A549 (cell line): ENCODE results near the gene NPW. TPM values are rescaled to one million over a fixed set of nuclear protein-coding genes. Genes with fewer than 3 reads are reported as not detected.

Experiments
- ATAC-seq, 2 experiments: fragments of 200-7000 bp in 1 of 2; fragments of >200 bp in 1 of 2; cut with Nextera tagmentation in 1 of 2; cut with Tn5 transposase in 1 of 2; 3 replicates each; pipeline versions ENCODE4 v1.8.0 to v1.9.1; 2018 to 2020; ENCODE audit warnings: mild to moderate bottlenecking in 1 of 2, moderate library complexity in 1 of 2
- CTCF ChIA-PET: fragments of 300-600 bp; sonication (Branson Sonifier 250); formaldehyde crosslinking; extraction: SDS; loops from one replicate; lab custom pipeline; 2021; ENCODE audit warnings: antibody characterized with exemption, inconsistent platforms; lab: Yijun Ruan, JAX
- POLR2A ChIA-PET: fragments of 350-600 bp; formaldehyde crosslinking; extraction: SDS; loops from one replicate; lab custom pipeline; 2021; ENCODE audit warnings: antibody characterized with exemption, inconsistent platforms; lab: Yijun Ruan, JAX
- DNase-seq, 2 experiments: peaks; one replicate each; pipeline versions ENCODE4 v3.0.0 to v3.0.0-alpha.2; 2011 to 2016; ENCODE audit warnings: low read depth in 1 of 2, low spot score in 1 of 2
- FAIRE-seq: peaks from 2 replicates; lab custom pipeline; 2011; peaks lifted over from hg19 to GRCh38; lab: Jason Lieb, UNC
- H3K27ac ChIP-seq, 2 experiments: fragments of >200 bp; sonication (Bioruptor Twin); formaldehyde crosslinking; 3 replicates each; pipeline ENCODE4 v1.5.1; 2016 to 2017
- H3K4me1 ChIP-seq: fragments of >200 bp; sonication (Bioruptor Twin); formaldehyde crosslinking; 3 replicates; pipeline ENCODE4 v1.6.1; 2016
- H3K4me2 ChIP-seq: fragments of >200 bp; sonication (Bioruptor Twin); formaldehyde crosslinking; 3 replicates; pipeline ENCODE4 v1.6.1; 2016
- H3K4me3 ChIP-seq: fragments of >200 bp; sonication (Bioruptor Twin); formaldehyde crosslinking; 3 replicates; pipeline ENCODE4 v1.5.1; 2016
- H3K9me3 ChIP-seq: fragments of >200 bp; sonication (Bioruptor Twin); formaldehyde crosslinking; 3 replicates; pipeline ENCODE4 v1.6.1; 2016
- BHLHE40 ChIP-seq: IDR thresholded peaks from 2 replicates; pipeline ENCODE4 v1.6.1; 2012; ENCODE audit warnings: low read depth, low read length, inconsistent platforms
- CHD4 ChIP-seq: fragments of 200-600 bp; sonication (generic); IDR thresholded peaks from 2 replicates; pipeline ENCODE4 v1.6.1; 2016; ENCODE audit warnings: antibody characterized with exemption, mild to moderate bottlenecking, borderline replicate concordance
- EP300 ChIP-seq, 2 experiments: fragments of >200 bp; sonication (Bioruptor Twin); formaldehyde crosslinking; IDR thresholded peaks; 2 replicates in 1 of 2; 3 replicates in 1 of 2; pipeline ENCODE4 v1.6.1; 2016 to 2017
- FOSL2 ChIP-seq, 2 experiments: fragments of 450-650 bp in 1 of 2; fragments of >200 bp in 1 of 2; sonication (Bioruptor Twin) in 1 of 2; formaldehyde crosslinking; IDR thresholded peaks; 2 replicates each; pipeline versions ENCODE4 v1.5.0 to v1.6.1; 2016 to 2020; ENCODE audit warnings: mild to moderate bottlenecking in 1 of 2, moderate library complexity in 1 of 2
- FOXS1 ChIP-seq: fragments of 250-450 bp; sonication (Bioruptor Pico); IDR thresholded peaks from 2 replicates; pipeline ENCODE4 v1.5.0; 2020; ENCODE audit warnings: mild to moderate bottlenecking, moderate library complexity
- HDAC2 ChIP-seq: fragments of 200-600 bp; sonication (generic); IDR thresholded peaks from 2 replicates; pipeline ENCODE4 v1.6.1; 2016
- HOXA7 ChIP-seq: fragments of 250-450 bp; sonication (Bioruptor Pico); IDR thresholded peaks from 2 replicates; pipeline ENCODE4 v1.5.0; 2020; ENCODE audit warnings: mild to moderate bottlenecking, moderate library complexity
- JUN ChIP-seq, 2 experiments: fragments of >200 bp; sonication (Bioruptor Twin); formaldehyde crosslinking; IDR thresholded peaks; 2 replicates in 1 of 2; 3 replicates in 1 of 2; pipeline ENCODE4 v1.6.1; 2016 to 2017
- MYC ChIP-seq: IDR thresholded peaks from 2 replicates; pipeline ENCODE4 v1.6.1; 2012; ENCODE audit warnings: mild to moderate bottlenecking, inconsistent platforms, low read length, improper control_type of control experiment, borderline replicate concordance
- NR3C1 ChIP-seq: fragments of >200 bp; sonication (Bioruptor Twin); formaldehyde crosslinking; IDR thresholded peaks from 3 replicates; pipeline ENCODE4 v1.6.1; 2017
- PHF8 ChIP-seq: fragments of 200-600 bp; sonication (generic); IDR thresholded peaks from 2 replicates; pipeline ENCODE4 v1.6.1; 2016; ENCODE audit warnings: low read depth, mild to moderate bottlenecking, antibody characterized with exemption, moderate library complexity, borderline replicate concordance
- POLR2A ChIP-seq: IDR thresholded peaks from 2 replicates; pipeline ENCODE4 v1.6.1; 2012; ENCODE audit warnings: mild to moderate bottlenecking, low read length
- RAD21 ChIP-seq, 2 experiments: fragments of >200 bp in 1 of 2; sonication (Bioruptor Twin) in 1 of 2; formaldehyde crosslinking in 1 of 2; IDR thresholded peaks in 1 of 2; conservative IDR thresholded peaks in 1 of 2; 2 replicates in 1 of 2; 3 replicates in 1 of 2; pipeline ENCODE4 v1.6.1; 2012 to 2018; ENCODE audit warnings: inconsistent platforms in 1 of 2
- RNF2 ChIP-seq: fragments of 200-600 bp; sonication (generic); IDR thresholded peaks from 2 replicates; pipeline ENCODE4 v1.6.1; 2016; ENCODE audit warnings: low read depth, mild to moderate bottlenecking, antibody characterized with exemption, moderate library complexity, borderline replicate concordance
- SMC3 ChIP-seq: fragments of >200 bp; sonication (Bioruptor Twin); formaldehyde crosslinking; IDR thresholded peaks from 3 replicates; pipeline ENCODE4 v1.6.1; 2018; ENCODE audit warnings: inconsistent platforms
- SREBF2 ChIP-seq: fragments of 450-650 bp; IDR thresholded peaks from 2 replicates; pipeline ENCODE4 v1.6.1; 2014; ENCODE audit warnings: mild to moderate bottlenecking, moderate library complexity
- ZC3H11A ChIP-seq: fragments of 450-650 bp; IDR thresholded peaks from 2 replicates; pipeline ENCODE4 v1.6.1; 2014; ENCODE audit warnings: antibody characterized with exemption, mild to moderate bottlenecking
- ZFP36 ChIP-seq: fragments of 450-650 bp; IDR thresholded peaks from 2 replicates; pipeline ENCODE4 v1.6.1; 2014; ENCODE audit warnings: borderline replicate concordance; ENCODE audit not compliant: partially characterized antibody
- WGBS: methylation state at CpG from one replicate; pipeline ENCODE4 v1.1.6; 2017; ENCODE audit errors: missing lambda C conversion rate; 5-methylcytosine and 5-hydroxymethylcytosine counted together
- polyA plus RNA-seq, 4 experiments: library from polyadenylated mRNA; depleted of rRNA in 3 of 4; stranded (reverse); fragments of >200 nt; fragmentation: RNase III in 1 of 4; extraction: RNeasy Plus Mini Kit Qiagen cat#74134 plus additional on column Dnase treatment in 1 of 4; gene quantifications; 2 replicates in 3 of 4; 3 replicates in 1 of 4; pipeline ENCODE4 v1.2.3, GENCODE V29; 2011 to 2017
- TF ChIP-seq, protein P1 (sequence below): fragments of 200-600 bp; sonication (generic); IDR thresholded peaks from 2 replicates; pipeline ENCODE4 v1.6.1; 2016; ENCODE audit warnings: antibody characterized with exemption, mild to moderate bottlenecking, moderate library complexity
- TF ChIP-seq, protein P2 (sequence below): fragments of >200 bp; sonication (Bioruptor Twin); formaldehyde crosslinking; IDR thresholded peaks from 2 replicates; pipeline ENCODE4 v1.6.1; 2016
- TF ChIP-seq, protein P3 (sequence below): IDR thresholded peaks from 2 replicates; pipeline ENCODE4 v1.6.1; 2012
- TF ChIP-seq, protein P4 (sequence below): fragments of 250-450 bp; sonication (Bioruptor Pico); IDR thresholded peaks from 2 replicates; pipeline ENCODE4 v1.5.0; 2021; ENCODE audit warnings: mild to moderate bottlenecking, moderate library complexity, borderline replicate concordance
- TF ChIP-seq, protein P5 (sequence below): fragments of >200 bp; sonication (Bioruptor Twin); formaldehyde crosslinking; IDR thresholded peaks from 3 replicates; pipeline ENCODE4 v1.6.1; 2016
- TF ChIP-seq, protein P6 (sequence below): IDR thresholded peaks from 2 replicates; pipeline ENCODE4 v1.6.1; 2012; ENCODE audit warnings: low read depth, borderline replicate concordance
- TF ChIP-seq, protein P7 (sequence below): fragments of 150-350 bp; IDR thresholded peaks from 2 replicates; pipeline ENCODE4 v1.6.1; 2014; ENCODE audit warnings: low read depth, mild to moderate bottlenecking, low read length
- TF ChIP-seq, protein P8 (sequence below): IDR thresholded peaks from 2 replicates; pipeline ENCODE4 v1.6.1; 2012

The NPW gene
- polyA plus RNA-seq, 2 of the 4 experiments (the other 2 are of a cell fraction) = 0.26 to 1.0 TPM

DNA sequence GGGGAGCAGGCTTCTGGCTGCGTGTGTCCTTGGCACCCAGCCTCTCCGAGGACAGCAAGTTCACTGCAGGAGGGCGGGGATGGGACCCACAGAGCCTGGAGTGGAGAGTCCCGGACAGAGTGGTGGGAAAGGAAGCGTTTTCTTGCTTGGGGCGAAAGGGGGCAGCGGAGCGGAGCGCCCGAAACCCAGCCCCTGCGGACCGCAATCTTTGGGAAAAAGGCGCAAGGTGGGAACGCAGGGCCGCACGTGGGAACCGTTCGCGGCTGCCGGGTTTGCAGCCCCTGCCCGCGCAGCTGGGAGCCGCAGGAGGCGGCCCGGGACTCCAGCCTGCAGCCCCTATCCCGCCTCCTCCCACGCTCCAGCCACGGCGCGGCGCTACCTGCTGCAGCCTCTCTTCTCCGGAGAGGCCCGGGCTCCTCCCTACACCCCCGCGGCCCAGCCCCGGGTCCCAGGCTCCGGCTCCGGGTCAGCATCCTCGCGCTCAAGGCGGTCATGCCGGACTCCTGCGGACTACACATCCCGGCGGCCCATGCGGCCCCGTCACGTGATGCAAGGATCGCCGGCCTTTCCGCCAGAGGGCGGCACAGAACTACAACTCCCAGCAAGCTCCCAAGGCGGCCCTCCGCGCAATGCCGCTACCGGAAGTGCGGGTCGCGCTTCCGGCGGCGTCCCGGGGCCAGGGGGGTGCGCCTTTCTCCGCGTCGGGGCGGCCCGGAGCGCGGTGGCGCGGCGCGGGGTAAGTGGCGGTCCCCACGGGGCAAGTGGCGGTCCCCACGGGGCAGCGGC lies 27.9 kb downstream of the NPW start, which contains the start of the genes NTHL1 and TSC2:
NTHL1 (minus strand) TSS at position 505 of the 786 bp plus-strand sequence; CDS start at position 494, 11 bp downstream.
TSC2 (plus strand) TSS at position 656 of the 786 bp plus-strand sequence. CDS start 631 bp downstream, outside the sequence.
- ATAC-seq (peak; percentile 92 to 94), DNase-seq (peak; percentile 86 to 98), FAIRE-seq (no peak)
- CTCF ChIA-PET = interaction anchor here (0.6 to 3.9 kb wide), 18 partner anchors 8 to 897 kb away, joined by 3 to 29 read pairs (median 4); no protein-coding TSS in a partner anchor
- H3K4me2 ChIP-seq = peak within 1 kb of the TSS; percentile 98
- peak within 1 kb of the TSS; percentile 68 for H3K4me3 ChIP-seq
- no peaks in the 10 kb centered on the region for H3K9me3 ChIP-seq
- H3K4me1 ChIP-seq = peaks cover 35% of the 10 kb centered on the region
- peak within 1 kb of the TSS; percentile 79 to 91 for H3K27ac ChIP-seq
- under 1% methylated on average over 30 of the region's 81 CpGs for WGBS
- POLR2A ChIA-PET = interaction anchor here (0.7 to 2.1 kb wide), 9 partner anchors 8 to 108 kb away, joined by 3 to 15 read pairs (median 4); partner anchors contain the start of genes RPS2, TBL3 and TRAF7
- TF ChIP-seq, protein P1, sequence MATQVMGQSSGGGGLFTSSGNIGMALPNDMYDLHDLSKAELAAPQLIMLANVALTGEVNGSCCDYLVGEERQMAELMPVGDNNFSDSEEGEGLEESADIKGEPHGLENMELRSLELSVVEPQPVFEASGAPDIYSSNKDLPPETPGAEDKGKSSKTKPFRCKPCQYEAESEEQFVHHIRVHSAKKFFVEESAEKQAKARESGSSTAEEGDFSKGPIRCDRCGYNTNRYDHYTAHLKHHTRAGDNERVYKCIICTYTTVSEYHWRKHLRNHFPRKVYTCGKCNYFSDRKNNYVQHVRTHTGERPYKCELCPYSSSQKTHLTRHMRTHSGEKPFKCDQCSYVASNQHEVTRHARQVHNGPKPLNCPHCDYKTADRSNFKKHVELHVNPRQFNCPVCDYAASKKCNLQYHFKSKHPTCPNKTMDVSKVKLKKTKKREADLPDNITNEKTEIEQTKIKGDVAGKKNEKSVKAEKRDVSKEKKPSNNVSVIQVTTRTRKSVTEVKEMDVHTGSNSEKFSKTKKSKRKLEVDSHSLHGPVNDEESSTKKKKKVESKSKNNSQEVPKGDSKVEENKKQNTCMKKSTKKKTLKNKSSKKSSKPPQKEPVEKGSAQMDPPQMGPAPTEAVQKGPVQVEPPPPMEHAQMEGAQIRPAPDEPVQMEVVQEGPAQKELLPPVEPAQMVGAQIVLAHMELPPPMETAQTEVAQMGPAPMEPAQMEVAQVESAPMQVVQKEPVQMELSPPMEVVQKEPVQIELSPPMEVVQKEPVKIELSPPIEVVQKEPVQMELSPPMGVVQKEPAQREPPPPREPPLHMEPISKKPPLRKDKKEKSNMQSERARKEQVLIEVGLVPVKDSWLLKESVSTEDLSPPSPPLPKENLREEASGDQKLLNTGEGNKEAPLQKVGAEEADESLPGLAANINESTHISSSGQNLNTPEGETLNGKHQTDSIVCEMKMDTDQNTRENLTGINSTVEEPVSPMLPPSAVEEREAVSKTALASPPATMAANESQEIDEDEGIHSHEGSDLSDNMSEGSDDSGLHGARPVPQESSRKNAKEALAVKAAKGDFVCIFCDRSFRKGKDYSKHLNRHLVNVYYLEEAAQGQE = no peak
- TF ChIP-seq HOXA7 (CRISPR knock-in tag) (no peak), PHF8 (peak; percentile 49; the same call in 1 of the 2 replicates), EP300 (IDR thresholded peaks at IDR 0.05) (no peak), ZC3H11A (no peak), ZFP36 (no peak), FOXS1 (no peak), JUN (IDR thresholded peaks at IDR 0.05) (peak in 1 of 2 experiments; percentile 82; a peak in 2 of 5 replicates), NR3C1 (no peak), MYC (0 out of 2 replicates have a peak, but pooled peaks have one; percentile 45), SREBF2 (no peak), RAD21 (conservative IDR thresholded peaks at IDR 0.05 in 1 of 2, IDR thresholded peaks at IDR 0.05 in 1 of 2) (peak; percentile 10 to 15; a peak in 1 of 5 replicates), HDAC2 (no peak), BHLHE40 (no peak), POLR2A (peak; percentile 72), CHD4 (no peak), FOSL2 (IDR thresholded peaks at IDR 0.05) (no peak), FOSL2 (CRISPR knock-in tag; IDR thresholded peaks at IDR 0.05) (peak; percentile 53; the same call in 1 of the 2 replicates), SMC3 (0 out of 3 replicates have a peak, but pooled peaks have one; percentile 17), RNF2 (no peak)
- TF ChIP-seq, protein P2, sequence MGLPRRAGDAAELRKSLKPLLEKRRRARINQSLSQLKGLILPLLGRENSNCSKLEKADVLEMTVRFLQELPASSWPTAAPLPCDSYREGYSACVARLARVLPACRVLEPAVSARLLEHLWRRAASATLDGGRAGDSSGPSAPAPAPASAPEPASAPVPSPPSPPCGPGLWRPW = no peak
- TF ChIP-seq, protein P3, sequence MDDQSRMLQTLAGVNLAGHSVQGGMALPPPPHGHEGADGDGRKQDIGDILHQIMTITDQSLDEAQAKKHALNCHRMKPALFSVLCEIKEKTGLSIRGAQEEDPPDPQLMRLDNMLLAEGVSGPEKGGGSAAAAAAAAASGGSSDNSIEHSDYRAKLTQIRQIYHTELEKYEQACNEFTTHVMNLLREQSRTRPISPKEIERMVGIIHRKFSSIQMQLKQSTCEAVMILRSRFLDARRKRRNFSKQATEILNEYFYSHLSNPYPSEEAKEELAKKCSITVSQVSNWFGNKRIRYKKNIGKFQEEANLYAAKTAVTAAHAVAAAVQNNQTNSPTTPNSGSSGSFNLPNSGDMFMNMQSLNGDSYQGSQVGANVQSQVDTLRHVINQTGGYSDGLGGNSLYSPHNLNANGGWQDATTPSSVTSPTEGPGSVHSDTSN = no peak
- TF ChIP-seq, protein P4, sequence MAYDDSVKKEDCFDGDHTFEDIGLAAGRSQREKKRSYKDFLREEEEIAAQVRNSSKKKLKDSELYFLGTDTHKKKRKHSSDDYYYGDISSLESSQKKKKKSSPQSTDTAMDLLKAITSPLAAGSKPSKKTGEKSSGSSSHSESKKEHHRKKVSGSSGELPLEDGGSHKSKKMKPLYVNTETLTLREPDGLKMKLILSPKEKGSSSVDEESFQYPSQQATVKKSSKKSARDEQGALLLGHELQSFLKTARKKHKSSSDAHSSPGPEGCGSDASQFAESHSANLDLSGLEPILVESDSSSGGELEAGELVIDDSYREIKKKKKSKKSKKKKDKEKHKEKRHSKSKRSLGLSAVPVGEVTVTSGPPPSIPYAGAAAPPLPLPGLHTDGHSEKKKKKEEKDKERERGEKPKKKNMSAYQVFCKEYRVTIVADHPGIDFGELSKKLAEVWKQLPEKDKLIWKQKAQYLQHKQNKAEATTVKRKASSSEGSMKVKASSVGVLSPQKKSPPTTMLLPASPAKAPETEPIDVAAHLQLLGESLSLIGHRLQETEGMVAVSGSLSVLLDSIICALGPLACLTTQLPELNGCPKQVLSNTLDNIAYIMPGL = no peak
- TF ChIP-seq, protein P5, sequence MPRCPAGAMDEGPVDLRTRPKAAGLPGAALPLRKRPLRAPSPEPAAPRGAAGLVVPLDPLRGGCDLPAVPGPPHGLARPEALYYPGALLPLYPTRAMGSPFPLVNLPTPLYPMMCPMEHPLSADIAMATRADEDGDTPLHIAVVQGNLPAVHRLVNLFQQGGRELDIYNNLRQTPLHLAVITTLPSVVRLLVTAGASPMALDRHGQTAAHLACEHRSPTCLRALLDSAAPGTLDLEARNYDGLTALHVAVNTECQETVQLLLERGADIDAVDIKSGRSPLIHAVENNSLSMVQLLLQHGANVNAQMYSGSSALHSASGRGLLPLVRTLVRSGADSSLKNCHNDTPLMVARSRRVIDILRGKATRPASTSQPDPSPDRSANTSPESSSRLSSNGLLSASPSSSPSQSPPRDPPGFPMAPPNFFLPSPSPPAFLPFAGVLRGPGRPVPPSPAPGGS = peak; percentile 62; the same call in 1 of the 3 replicates
- TF ChIP-seq, protein P6, sequence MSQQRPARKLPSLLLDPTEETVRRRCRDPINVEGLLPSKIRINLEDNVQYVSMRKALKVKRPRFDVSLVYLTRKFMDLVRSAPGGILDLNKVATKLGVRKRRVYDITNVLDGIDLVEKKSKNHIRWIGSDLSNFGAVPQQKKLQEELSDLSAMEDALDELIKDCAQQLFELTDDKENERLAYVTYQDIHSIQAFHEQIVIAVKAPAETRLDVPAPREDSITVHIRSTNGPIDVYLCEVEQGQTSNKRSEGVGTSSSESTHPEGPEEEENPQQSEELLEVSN = peak; percentile 77; the same call in 1 of the 2 replicates
- TF ChIP-seq, protein P7, sequence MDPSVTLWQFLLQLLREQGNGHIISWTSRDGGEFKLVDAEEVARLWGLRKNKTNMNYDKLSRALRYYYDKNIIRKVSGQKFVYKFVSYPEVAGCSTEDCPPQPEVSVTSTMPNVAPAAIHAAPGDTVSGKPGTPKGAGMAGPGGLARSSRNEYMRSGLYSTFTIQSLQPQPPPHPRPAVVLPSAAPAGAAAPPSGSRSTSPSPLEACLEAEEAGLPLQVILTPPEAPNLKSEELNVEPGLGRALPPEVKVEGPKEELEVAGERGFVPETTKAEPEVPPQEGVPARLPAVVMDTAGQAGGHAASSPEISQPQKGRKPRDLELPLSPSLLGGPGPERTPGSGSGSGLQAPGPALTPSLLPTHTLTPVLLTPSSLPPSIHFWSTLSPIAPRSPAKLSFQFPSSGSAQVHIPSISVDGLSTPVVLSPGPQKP = 0 out of 2 replicates have a peak, but pooled peaks have one; percentile 11
- TF ChIP-seq, protein P8, sequence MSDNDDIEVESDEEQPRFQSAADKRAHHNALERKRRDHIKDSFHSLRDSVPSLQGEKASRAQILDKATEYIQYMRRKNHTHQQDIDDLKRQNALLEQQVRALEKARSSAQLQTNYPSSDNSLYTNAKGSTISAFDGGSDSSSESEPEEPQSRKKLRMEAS = peak; percentile 85
